ENCODE measurements around the gene METTL2B. TPM values are rescaled to one million over a fixed set of nuclear protein-coding genes. Genes with fewer than 3 reads are reported as not detected.

The METTL2B gene
- total RNA-seq, 5 donors from 2014 or later (not counting 1 experiment from before 2014, with no cell fraction given) = 17.7 to 29.9 (median 26.1) TPM

DNA sequence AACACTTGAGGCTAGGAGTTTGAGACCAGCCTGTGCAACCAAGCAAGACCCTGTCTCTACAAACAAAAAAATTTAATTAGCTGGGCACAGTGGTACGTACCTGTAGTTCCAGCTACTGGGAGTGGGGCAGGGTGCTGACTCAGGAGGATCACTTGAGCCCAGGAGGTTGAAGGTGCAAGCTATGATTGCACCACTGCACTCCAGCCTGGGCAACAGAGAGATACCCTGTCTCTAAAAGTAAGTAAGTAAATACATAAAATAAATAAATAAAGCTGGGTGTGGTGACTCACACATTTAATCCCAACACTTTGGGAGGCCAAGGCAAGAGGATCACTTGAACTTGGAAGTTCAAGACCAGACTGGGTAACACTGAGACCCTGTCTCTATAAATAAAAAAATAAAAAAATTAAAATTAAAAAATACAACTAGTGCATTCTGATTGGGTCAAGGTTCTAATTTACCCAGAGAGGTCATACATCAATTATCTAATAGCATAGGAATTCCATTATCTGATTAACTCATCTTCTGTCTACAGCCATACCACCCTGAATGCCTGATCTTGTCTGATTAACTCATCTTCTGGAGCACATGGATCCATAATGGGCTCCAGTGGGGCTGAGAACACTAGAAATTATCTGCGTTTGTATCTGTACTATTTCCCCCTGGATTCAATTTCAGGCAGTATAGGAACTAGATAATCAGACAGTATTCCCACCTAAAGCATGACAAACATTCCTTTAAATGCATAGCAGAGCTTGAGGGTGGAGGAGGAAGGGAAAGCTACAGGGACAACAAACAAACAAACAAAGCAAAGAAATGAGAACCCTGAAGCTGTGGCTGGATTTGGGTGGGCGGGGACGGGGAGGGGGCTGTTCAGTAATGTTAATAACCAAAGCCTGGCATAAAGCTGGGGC is 41.9 kb upstream of the METTL2B start:
- no peak overlapping the region for H3K27ac ChIP-seq (ENCODE audit: low read length)
- H3K27ac Mint-ChIP-seq = no peak overlapping the region
- CTCF ChIA-PET = interaction anchor here in 1 of 2 donors (1.4 to 1.6 kb wide), 2 partner anchors 18 to 25 kb away, joined by 6 read pairs; no protein-coding TSS in a partner anchor
- no peaks in the 10 kb centered on the region for H3K4me1 ChIP-seq (ENCODE audit: control insufficient read depth in 1 of 2, extremely low read depth in 1 of 2, insufficient read depth in 2 of 2, low read length in 2 of 2)
- WGBS (ENCODE audit: insufficient coverage) = 80% methylated on average over 2 of the region's 4 CpGs
- ATAC-seq (replicated peaks in 1 of 4) = no peak
- POLR2A ChIA-PET = no interaction called here
- no peaks in the 10 kb centered on the region for H3K4me1 Mint-ChIP-seq
- H3K4me3 ChIP-seq (ENCODE audit: control insufficient read depth in 1 of 2, extremely low read depth in 1 of 2, low read length in 1 of 2) = no peak overlapping the region
- H3K27me3 ChIP-seq (replicated peaks in 1 of 2; ENCODE audit: control insufficient read depth in 2 of 2, extremely low read depth in 1 of 2, insufficient read depth in 2 of 2, low read length in 1 of 2) = peaks cover 0 to 20% of the 10 kb centered on the region in 2 experiments
- no peaks in the 10 kb centered on the region for H3K36me3 Mint-ChIP-seq
- H3K9me3 ChIP-seq = no peaks in the 10 kb centered on the region
- H3K36me3 ChIP-seq (ENCODE audit: control insufficient read depth in 2 of 2, extremely low read depth in 1 of 2, insufficient read depth in 1 of 2, low read length in 1 of 2) = no peaks in the 10 kb centered on the region
- DNase-seq = no peak
- no peak overlapping the region for H3K4me3 Mint-ChIP-seq
- H3K27me3 Mint-ChIP-seq = peaks cover under 1 to 3% of the 10 kb centered on the region in 2 donors
- H3K9me3 Mint-ChIP-seq = no peaks in the 10 kb centered on the region

DNA sequence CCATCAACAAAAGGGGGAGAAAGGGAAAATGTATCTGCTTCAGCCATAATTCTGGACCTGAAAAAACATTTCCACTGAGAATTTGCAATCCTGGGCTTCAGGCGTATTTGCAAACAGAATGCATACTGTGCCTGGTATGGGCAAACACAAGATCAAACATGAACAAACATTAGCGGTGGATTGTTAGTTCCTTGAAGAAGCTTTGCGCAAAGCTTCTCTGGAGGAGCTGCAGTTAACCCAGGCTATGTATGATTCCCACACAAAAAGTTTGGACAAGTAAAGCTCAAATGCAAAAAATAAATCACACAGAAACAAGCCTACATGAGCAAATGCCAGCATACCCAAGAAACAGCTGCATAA is 41.2 kb upstream of the METTL2B start:
- ATAC-seq (replicated peaks in 1 of 4) = no peak
- no peak overlapping the region for H3K4me3 ChIP-seq (ENCODE audit: control insufficient read depth in 1 of 2, extremely low read depth in 1 of 2, low read length in 1 of 2)
- POLR2A ChIA-PET = no interaction called here
- WGBS (ENCODE audit: insufficient coverage) = 90% methylated on average over 3 of the region's 3 CpGs
- peaks cover 0 to 2% of the 10 kb centered on the region in 2 donors for H3K27me3 Mint-ChIP-seq
- H3K4me1 ChIP-seq (ENCODE audit: control insufficient read depth in 1 of 2, extremely low read depth in 1 of 2, insufficient read depth in 2 of 2, low read length in 2 of 2) = no peaks in the 10 kb centered on the region
- H3K9me3 Mint-ChIP-seq = no peaks in the 10 kb centered on the region
- H3K36me3 Mint-ChIP-seq = no peaks in the 10 kb centered on the region
- no peaks in the 10 kb centered on the region for H3K4me1 Mint-ChIP-seq
- H3K27me3 ChIP-seq (replicated peaks in 1 of 2; ENCODE audit: control insufficient read depth in 2 of 2, extremely low read depth in 1 of 2, insufficient read depth in 2 of 2, low read length in 1 of 2) = peaks cover 0 to 17% of the 10 kb centered on the region in 2 experiments
- H3K27ac ChIP-seq (ENCODE audit: low read length) = no peak overlapping the region
- H3K36me3 ChIP-seq (ENCODE audit: control insufficient read depth in 2 of 2, extremely low read depth in 1 of 2, insufficient read depth in 1 of 2, low read length in 1 of 2) = no peaks in the 10 kb centered on the region
- H3K27ac Mint-ChIP-seq = no peak overlapping the region
- H3K4me3 Mint-ChIP-seq = no peak overlapping the region
- DNase-seq = no peak
- CTCF ChIA-PET = interaction anchor here in 1 of 2 donors (1.4 to 1.6 kb wide), 2 partner anchors 17 to 24 kb away, joined by 6 read pairs; no protein-coding TSS in a partner anchor
- H3K9me3 ChIP-seq = no peaks in the 10 kb centered on the region

DNA sequence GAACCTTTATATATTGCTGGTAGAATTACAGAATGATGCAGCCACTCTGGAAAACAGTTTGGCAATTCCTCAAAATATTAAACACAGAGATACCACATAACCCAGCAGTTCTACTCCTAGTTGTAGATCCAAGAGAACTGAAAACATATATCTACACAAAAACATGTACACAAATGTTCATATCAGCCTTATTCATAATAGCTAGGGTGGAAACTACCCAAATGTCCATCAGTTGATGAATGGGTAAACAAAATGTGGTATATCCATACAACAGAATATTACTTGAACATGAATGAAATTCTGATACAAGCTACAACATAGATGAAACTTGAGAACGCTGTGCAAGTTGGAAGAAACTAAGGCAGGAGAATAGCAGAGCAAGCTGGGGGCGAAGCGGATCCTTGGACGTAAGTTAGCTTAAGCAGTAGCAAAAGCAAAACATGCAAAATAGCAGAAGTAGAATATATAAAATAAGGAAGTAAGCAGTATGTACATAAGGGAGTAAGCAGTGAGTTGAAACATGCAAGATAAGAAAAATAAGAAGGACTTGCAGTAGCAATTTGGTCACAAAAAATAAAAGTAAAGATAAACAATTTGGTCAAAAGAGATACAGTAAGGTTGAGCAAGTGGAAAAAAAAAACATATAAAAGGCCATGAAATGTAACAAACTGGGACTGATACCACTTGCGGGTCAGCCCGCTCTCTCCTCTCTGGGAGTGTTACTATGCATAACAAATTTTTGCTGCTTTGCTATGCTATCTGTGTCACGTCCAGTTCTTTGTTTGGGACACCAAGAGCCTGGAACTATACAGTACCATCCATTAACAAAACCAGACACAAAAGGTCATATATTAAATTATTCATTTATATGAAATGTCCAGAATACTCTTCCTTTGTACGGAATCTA is 38.9 kb upstream of the METTL2B start:
- POLR2A ChIA-PET = no interaction called here
- H3K4me3 Mint-ChIP-seq = no peak overlapping the region
- no peaks in the 10 kb centered on the region for H3K36me3 ChIP-seq (ENCODE audit: control insufficient read depth in 2 of 2, extremely low read depth in 1 of 2, insufficient read depth in 1 of 2, low read length in 1 of 2)
- H3K4me1 ChIP-seq (ENCODE audit: control insufficient read depth in 1 of 2, extremely low read depth in 1 of 2, insufficient read depth in 2 of 2, low read length in 2 of 2) = no peaks in the 10 kb centered on the region
- CTCF ChIA-PET = interaction anchor here (0.8 to 1.8 kb wide), 4 partner anchors 11 to 24 kb away, joined by 3 to 4 read pairs (median 4); no protein-coding TSS in a partner anchor
- no peaks in the 10 kb centered on the region for H3K9me3 Mint-ChIP-seq
- H3K4me1 Mint-ChIP-seq = no peaks in the 10 kb centered on the region
- H3K4me3 ChIP-seq (ENCODE audit: control insufficient read depth in 1 of 2, extremely low read depth in 1 of 2, low read length in 1 of 2) = no peak overlapping the region
- DNase-seq (no peak), ATAC-seq (replicated peaks in 1 of 4) (no peak)
- no peak overlapping the region for H3K27ac ChIP-seq (ENCODE audit: low read length)
- peaks cover 0 to 5% of the 10 kb centered on the region in 2 experiments for H3K27me3 ChIP-seq (replicated peaks in 1 of 2; ENCODE audit: control insufficient read depth in 2 of 2, extremely low read depth in 1 of 2, insufficient read depth in 2 of 2, low read length in 1 of 2)
- no peaks in the 10 kb centered on the region for H3K9me3 ChIP-seq
- H3K27ac Mint-ChIP-seq = no peak overlapping the region
- H3K36me3 Mint-ChIP-seq = no peaks in the 10 kb centered on the region
- no peaks in the 10 kb centered on the region for H3K27me3 Mint-ChIP-seq
- WGBS (ENCODE audit: insufficient coverage) = 71% methylated on average over 4 of the region's 8 CpGs

DNA sequence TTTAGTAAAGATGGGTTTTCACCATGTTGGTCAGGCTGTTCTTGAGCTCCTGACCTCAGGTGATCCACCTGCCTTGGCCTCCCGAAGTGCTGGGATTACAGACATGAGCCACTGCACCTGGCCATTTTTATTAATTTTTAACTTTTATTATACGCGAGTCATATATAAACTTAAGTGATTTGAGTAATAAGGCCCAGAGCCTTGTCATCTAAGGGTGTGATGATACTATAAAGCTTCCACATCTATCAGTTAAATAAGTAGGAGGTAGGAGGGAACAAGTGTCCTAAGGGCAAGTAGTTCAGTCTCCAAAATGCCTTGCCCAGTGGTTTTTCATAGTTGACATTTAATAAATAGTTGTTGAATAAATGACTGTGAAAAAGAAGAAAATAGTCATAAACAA is 34.2 kb upstream of the METTL2B start:
- peaks cover 0 to 5% of the 10 kb centered on the region in 2 experiments for H3K27me3 ChIP-seq (replicated peaks in 1 of 2; ENCODE audit: control insufficient read depth in 2 of 2, extremely low read depth in 1 of 2, insufficient read depth in 2 of 2, low read length in 1 of 2)
- H3K4me3 Mint-ChIP-seq = no peak overlapping the region
- no peaks in the 10 kb centered on the region for H3K27me3 Mint-ChIP-seq
- no peak overlapping the region for H3K4me3 ChIP-seq (ENCODE audit: control insufficient read depth in 1 of 2, extremely low read depth in 1 of 2, low read length in 1 of 2)
- H3K27ac Mint-ChIP-seq = no peak overlapping the region
- H3K9me3 Mint-ChIP-seq = no peaks in the 10 kb centered on the region
- WGBS (ENCODE audit: insufficient coverage) = no CpG with 5 or more reads among the region's 3 CpGs
- ChIA-PET CTCF (interaction anchor here in 1 of 2 donors (1.1 kb wide), 1 partner anchor 42 kb away, joined by 3 read pairs; no protein-coding TSS in a partner anchor), POLR2A (no interaction called here)
- no peaks in the 10 kb centered on the region for H3K9me3 ChIP-seq
- H3K27ac ChIP-seq (ENCODE audit: low read length) = no peak overlapping the region
- H3K4me1 ChIP-seq (ENCODE audit: control insufficient read depth in 1 of 2, extremely low read depth in 1 of 2, insufficient read depth in 2 of 2, low read length in 2 of 2) = no peaks in the 10 kb centered on the region
- no peaks in the 10 kb centered on the region for H3K4me1 Mint-ChIP-seq
- ATAC-seq (replicated peaks in 1 of 4) = no peak
- H3K36me3 Mint-ChIP-seq = no peaks in the 10 kb centered on the region
- H3K36me3 ChIP-seq (ENCODE audit: control insufficient read depth in 2 of 2, extremely low read depth in 1 of 2, insufficient read depth in 1 of 2, low read length in 1 of 2) = no peaks in the 10 kb centered on the region
- no peak for DNase-seq

DNA sequence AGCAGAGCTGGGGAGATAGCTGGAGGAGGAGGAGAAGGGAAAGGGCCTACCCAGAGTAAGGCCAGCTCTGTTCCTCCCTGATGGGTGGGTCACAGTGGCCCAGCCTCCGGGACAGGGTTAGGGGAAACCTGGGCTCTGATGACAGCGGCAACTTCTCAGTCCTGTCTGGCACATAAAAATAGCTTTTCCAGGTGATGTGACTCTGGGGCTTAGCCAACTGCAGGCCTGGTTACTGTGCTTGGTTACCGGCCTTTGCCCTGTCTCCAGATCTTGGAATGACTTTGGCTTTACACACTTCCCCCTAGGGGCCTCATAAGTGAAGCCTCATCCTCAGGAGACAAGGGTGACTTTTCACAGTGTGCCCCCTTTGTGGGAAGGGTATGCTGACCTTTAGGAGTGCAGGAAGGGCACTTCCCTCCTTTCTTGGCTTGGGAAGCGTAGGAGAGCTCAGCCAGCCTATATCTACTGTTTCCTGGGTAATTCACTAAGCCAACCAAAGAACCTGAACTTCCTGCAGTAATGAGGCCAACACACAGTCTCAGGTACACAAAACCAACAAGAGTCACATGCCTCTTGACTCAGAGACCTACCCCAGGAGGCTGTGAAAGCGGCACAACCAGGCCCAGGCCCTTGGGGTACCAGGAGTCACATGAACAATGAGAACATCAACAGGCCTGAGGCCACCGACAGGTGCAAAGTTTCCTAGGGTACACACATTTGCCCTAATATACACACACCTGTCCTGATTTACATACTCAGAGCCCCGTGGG is 32.5 kb upstream of the METTL2B start:
- DNase-seq (no peak), ATAC-seq (replicated peaks in 1 of 4) (peak in 2 of 4 experiments; percentile 23 to 26)
- Histone ChIP-seq H3K27me3 (replicated peaks in 1 of 2; ENCODE audit: control insufficient read depth in 2 of 2, extremely low read depth in 1 of 2, insufficient read depth in 2 of 2, low read length in 1 of 2) (no peaks in the 10 kb centered on the region), H3K9me3 (no peaks in the 10 kb centered on the region), H3K27ac (ENCODE audit: low read length) (no peak overlapping the region), H3K4me1 (ENCODE audit: control insufficient read depth in 1 of 2, extremely low read depth in 1 of 2, insufficient read depth in 2 of 2, low read length in 2 of 2) (no peaks in the 10 kb centered on the region), H3K36me3 (ENCODE audit: control insufficient read depth in 2 of 2, extremely low read depth in 1 of 2, insufficient read depth in 1 of 2, low read length in 1 of 2) (no peaks in the 10 kb centered on the region), H3K4me3 (ENCODE audit: control insufficient read depth in 1 of 2, extremely low read depth in 1 of 2, low read length in 1 of 2) (no peak overlapping the region)
- ChIA-PET CTCF (interaction anchor here in 1 of 2 donors (1.6 kb wide), 2 partner anchors 15 to 17 kb away, joined by 4 to 5 read pairs; no protein-coding TSS in a partner anchor), POLR2A (no interaction called here)
- H3K27me3 Mint-ChIP-seq = no peaks in the 10 kb centered on the region
- WGBS (ENCODE audit: insufficient coverage) = 75% methylated on average over 3 of the region's 7 CpGs
- no peak overlapping the region for H3K4me3 Mint-ChIP-seq
- H3K36me3 Mint-ChIP-seq = no peaks in the 10 kb centered on the region
- no peak overlapping the region for H3K27ac Mint-ChIP-seq
- H3K4me1 Mint-ChIP-seq = no peaks in the 10 kb centered on the region
- H3K9me3 Mint-ChIP-seq = no peaks in the 10 kb centered on the region

DNA sequence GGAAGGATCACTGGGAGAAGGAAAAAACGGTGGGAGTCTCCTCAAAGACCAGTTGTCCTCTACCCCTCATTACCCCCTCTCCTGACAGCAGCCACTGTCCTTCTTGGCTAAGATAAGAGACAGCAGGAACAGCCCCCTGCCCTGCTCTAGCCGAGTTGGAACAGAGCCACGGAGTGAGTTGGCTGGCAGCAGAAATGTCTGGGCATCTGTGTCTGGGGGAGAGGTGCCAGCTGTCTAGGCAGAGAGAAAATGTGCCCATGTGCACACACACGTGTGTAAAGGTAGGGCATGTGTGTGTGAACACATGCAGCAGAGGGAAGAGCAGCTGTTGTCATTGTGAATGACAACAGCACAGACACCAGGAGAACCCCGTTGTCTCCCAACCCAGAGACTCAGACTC is 30.2 kb upstream of the METTL2B start:
- H3K9me3 Mint-ChIP-seq = no peaks in the 10 kb centered on the region
- H3K36me3 Mint-ChIP-seq = no peaks in the 10 kb centered on the region
- no peak overlapping the region for H3K27ac Mint-ChIP-seq
- 57% methylated on average over 3 of the region's 5 CpGs for WGBS (ENCODE audit: insufficient coverage)
- Histone ChIP-seq H3K27ac (ENCODE audit: low read length) (no peak overlapping the region), H3K36me3 (ENCODE audit: control insufficient read depth in 2 of 2, extremely low read depth in 1 of 2, insufficient read depth in 1 of 2, low read length in 1 of 2) (no peaks in the 10 kb centered on the region), H3K4me3 (ENCODE audit: control insufficient read depth in 1 of 2, extremely low read depth in 1 of 2, low read length in 1 of 2) (no peak overlapping the region), H3K27me3 (replicated peaks in 1 of 2; ENCODE audit: control insufficient read depth in 2 of 2, extremely low read depth in 1 of 2, insufficient read depth in 2 of 2, low read length in 1 of 2) (no peaks in the 10 kb centered on the region), H3K9me3 (no peaks in the 10 kb centered on the region), H3K4me1 (ENCODE audit: control insufficient read depth in 1 of 2, extremely low read depth in 1 of 2, insufficient read depth in 2 of 2, low read length in 2 of 2) (no peaks in the 10 kb centered on the region)
- no peaks in the 10 kb centered on the region for H3K4me1 Mint-ChIP-seq
- H3K27me3 Mint-ChIP-seq = no peaks in the 10 kb centered on the region
- no peak overlapping the region for H3K4me3 Mint-ChIP-seq
- no peak for DNase-seq
- POLR2A ChIA-PET = no interaction called here
- no peak for ATAC-seq (replicated peaks in 1 of 4)
- CTCF ChIA-PET = no interaction called here
